ENCODE data around the gene IMMP2L.

IMMP2L gene

GRCh38 chr7:111223802-111224253 is 338.5 kb downstream of the IMMP2L start:
- H3K36me3 ChIP-seq (ENCODE audit: control insufficient read depth, insufficient read depth, low read length), result no peaks in the 10 kb centered on the region
- H3K4me3 ChIP-seq (replicated peaks; ENCODE audit: low read depth, low read length), result no peak overlapping the region
- TF ChIP-seq CTCF (IDR thresholded peaks at IDR 0.05; ENCODE audit: insufficient read depth, low read length, poor library complexity, severe bottlenecking), result no peak
- H3K27me3 ChIP-seq (replicated peaks; ENCODE audit: control insufficient read depth, insufficient read depth, low read length), result no peaks in the 10 kb centered on the region
- no peak for DNase-seq (ENCODE audit: extremely low read depth, insufficient read length)

GRCh38 chr7:111215550-111215949 is 346.7 kb downstream of the IMMP2L start:
- no peaks in the 10 kb centered on the region for H3K36me3 ChIP-seq (ENCODE audit: control insufficient read depth, insufficient read depth, low read length)
- no peaks in the 10 kb centered on the region for H3K27me3 ChIP-seq (replicated peaks; ENCODE audit: control insufficient read depth, insufficient read depth, low read length)
- no peak overlapping the region for H3K4me3 ChIP-seq (replicated peaks; ENCODE audit: low read depth, low read length)
- DNase-seq (ENCODE audit: extremely low read depth, insufficient read length), result no peak
- TF ChIP-seq CTCF (IDR thresholded peaks at IDR 0.05; ENCODE audit: insufficient read depth, low read length, poor library complexity, severe bottlenecking), result no peak

DNA sequence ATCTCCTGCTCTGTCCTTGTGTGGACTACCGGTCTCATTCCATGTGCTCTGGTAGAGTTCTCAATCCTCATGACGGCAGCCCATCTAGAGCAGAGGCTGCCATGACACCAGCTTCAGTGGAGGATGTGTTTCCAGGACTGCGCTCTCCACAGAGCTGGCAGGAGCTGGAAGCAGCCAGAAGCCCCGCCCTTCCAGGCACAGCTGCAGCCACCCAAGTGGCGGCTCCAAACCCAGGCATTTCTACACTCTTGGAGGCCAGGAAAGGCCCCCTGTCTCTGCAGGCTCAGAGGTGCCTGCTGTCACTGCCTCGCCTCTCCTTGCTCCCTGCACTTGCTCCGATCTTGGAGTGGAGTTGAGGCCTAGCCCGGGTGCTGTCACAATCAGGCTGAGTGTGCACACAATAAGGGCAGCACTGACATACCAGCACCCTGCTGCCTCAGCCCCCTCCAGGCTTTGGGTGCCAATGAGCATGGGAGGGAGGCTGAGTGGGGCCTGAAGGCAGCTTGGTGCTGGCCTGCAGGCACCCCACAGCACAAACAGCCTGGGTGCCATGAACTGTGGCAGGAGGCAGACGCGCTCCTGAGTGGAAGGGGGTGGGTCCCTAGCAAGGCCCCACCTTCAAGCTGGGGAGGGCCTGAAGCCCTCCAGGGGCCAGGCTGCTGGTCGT is 349.3 kb downstream of the IMMP2L start:
- Histone ChIP-seq H3K4me3 (replicated peaks; ENCODE audit: low read depth, low read length) (no peak overlapping the region), H3K27me3 (replicated peaks; ENCODE audit: control insufficient read depth, insufficient read depth, low read length) (no peaks in the 10 kb centered on the region), H3K36me3 (ENCODE audit: control insufficient read depth, insufficient read depth, low read length) (no peaks in the 10 kb centered on the region)
- no peak for DNase-seq (ENCODE audit: extremely low read depth, insufficient read length)
- TF ChIP-seq CTCF (IDR thresholded peaks at IDR 0.05; ENCODE audit: insufficient read depth, low read length, poor library complexity, severe bottlenecking), result no peak

DNA sequence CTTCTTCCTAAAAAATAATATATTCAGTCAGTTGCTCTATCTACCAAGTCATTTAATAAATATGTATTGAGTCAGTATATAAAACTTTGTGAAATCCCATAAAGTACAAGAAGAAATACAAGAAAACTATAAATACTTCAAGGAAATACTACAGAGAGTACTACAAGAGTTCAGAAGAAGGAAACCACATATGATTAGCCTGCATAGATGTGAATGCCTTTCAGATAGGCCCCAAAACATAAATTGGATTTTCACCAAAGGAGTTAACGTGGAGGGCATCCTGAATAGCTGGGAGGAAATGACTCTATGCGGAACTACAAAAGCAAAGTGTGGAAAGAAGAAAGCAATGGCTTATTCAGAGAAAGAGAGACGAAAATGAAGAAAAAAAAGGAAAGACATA is 351.3 kb downstream of the IMMP2L start:
- no peak for TF ChIP-seq CTCF (IDR thresholded peaks at IDR 0.05; ENCODE audit: insufficient read depth, low read length, poor library complexity, severe bottlenecking)
- Histone ChIP-seq H3K4me3 (replicated peaks; ENCODE audit: low read depth, low read length) (no peak overlapping the region), H3K27me3 (replicated peaks; ENCODE audit: control insufficient read depth, insufficient read depth, low read length) (no peaks in the 10 kb centered on the region), H3K36me3 (ENCODE audit: control insufficient read depth, insufficient read depth, low read length) (no peaks in the 10 kb centered on the region)
- DNase-seq (ENCODE audit: extremely low read depth, insufficient read length), result no peak

DNA sequence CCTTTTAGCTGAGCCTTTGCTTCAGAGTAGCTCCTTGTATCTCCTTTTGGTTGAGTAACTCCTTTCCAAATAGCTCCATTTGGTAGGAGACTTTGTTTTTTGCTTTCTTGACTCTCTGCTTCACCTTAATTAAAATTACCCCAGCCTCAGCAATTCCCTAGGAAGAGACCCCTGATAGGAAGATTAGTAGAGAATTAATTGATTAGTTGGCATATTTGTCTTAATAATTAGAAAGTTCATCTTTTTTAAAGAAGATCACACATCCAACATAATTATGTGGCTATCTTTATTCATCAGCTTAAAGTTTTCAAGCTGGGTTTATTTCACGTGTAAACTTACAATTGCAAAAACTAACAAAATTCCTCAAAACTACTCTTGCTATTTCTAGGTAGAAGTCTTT is 352.2 kb downstream of the IMMP2L start:
- DNase-seq (ENCODE audit: extremely low read depth, insufficient read length), result no peak

More for the DNA sequence above, 352.2 kb downstream of the IMMP2L start:
- H3K4me3 ChIP-seq (replicated peaks; ENCODE audit: low read depth, low read length), result no peak overlapping the region
- no peak for TF ChIP-seq CTCF (IDR thresholded peaks at IDR 0.05; ENCODE audit: insufficient read depth, low read length, poor library complexity, severe bottlenecking)
- no peaks in the 10 kb centered on the region for H3K27me3 ChIP-seq (replicated peaks; ENCODE audit: control insufficient read depth, insufficient read depth, low read length)
- H3K36me3 ChIP-seq (ENCODE audit: control insufficient read depth, insufficient read depth, low read length), result no peaks in the 10 kb centered on the region

Measured in GM06990 (cell line).